CD4-positive, alpha-beta T cell treated with Interleukin-15 for 1 hour (primary cell): ENCODE data around the gene KRT75.
A peak's percentile ranks its signal among the peaks of the same experiment; 100 is the strongest.

Source experiments
- DNase-seq: peaks from one replicate; pipeline ENCODE4 v3.0.0-alpha.2; 2020

KRT75 gene

GRCh38 chr12:52389313-52390207, 44.6 kb downstream of the KRT75 start:
- no peak for DNase-seq

- peak; percentile 0 for DNase-seq
Observed at GRCh38 chr12:52387859-52388258, 46.3 kb downstream of the KRT75 start.

GRCh38 chr12:52385226-52385702, 48.9 kb downstream of the KRT75 start, which contains the start of gene KRT84:
TSS of gene KRT84 (minus strand) at chr12:52385652. CDS start at chr12:52385585, 67 bp downstream.
- peak; percentile 14 for DNase-seq

- DNase-seq, result peak; percentile 3
Observed at GRCh38 chr12:52383331-52383730, 50.8 kb downstream of the KRT75 start.

- DNase-seq, result peak; percentile 13
Observed at GRCh38 chr12:52382854-52383253, 51.3 kb downstream of the KRT75 start.

GRCh38 chr12:52381206-52381605, 53.0 kb downstream of the KRT75 start:
- DNase-seq, result peak; percentile 11

GRCh38 chr12:52380271-52380694, 53.9 kb downstream of the KRT75 start:
- DNase-seq, result no peak

- no peak for DNase-seq
Observed at GRCh38 chr12:52379536-52379935, 54.6 kb downstream of the KRT75 start.

- DNase-seq, result no peak
Observed at GRCh38 chr12:52378091-52378490, 56.1 kb downstream of the KRT75 start.

GRCh38 chr12:52377266-52377665, 56.9 kb downstream of the KRT75 start:
- no peak for DNase-seq
